Smooth muscle cell (in vitro differentiated cells): ENCODE results near the gene TOM1L1. TPM values are rescaled to one million over a fixed set of nuclear protein-coding genes. Genes with fewer than 3 reads are reported as not detected.

ENCODE experiments used
- DNase-seq: peaks from one replicate; lab custom pipeline; 2025; ENCODE audit not compliant: unreplicated experiment; lab: John Stamatoyannopoulos, UW
- H2AFZ ChIP-seq: fragments of 200-600 bp; sonication (generic); 2 replicates; pipeline ENCODE4 v1.6.0; 2016; ENCODE audit warnings: antibody characterized with exemption, low read depth, mild to moderate bottlenecking
- H3F3A ChIP-seq: fragments of 200-600 bp; sonication (generic); 2 replicates; pipeline ENCODE4 v1.6.0; 2017; ENCODE audit warnings: antibody characterized with exemption, low read depth
- H3K27ac ChIP-seq: fragments of 200-600 bp; sonication (generic); 2 replicates; pipeline ENCODE4 v1.5.1; 2016; ENCODE audit warnings: low read depth, mild to moderate bottlenecking
- H3K27me3 ChIP-seq: fragments of 200-600 bp; sonication (generic); 2 replicates; pipeline ENCODE4 v1.6.1; 2016; ENCODE audit warnings: low read depth, mild to moderate bottlenecking
- H3K36me3 ChIP-seq: fragments of 200-600 bp; sonication (generic); 2 replicates; pipeline ENCODE4 v1.5.1; 2016; ENCODE audit warnings: low read depth
- H3K4me1 ChIP-seq: fragments of 200-600 bp; sonication (generic); 2 replicates; pipeline ENCODE4 v1.5.1; 2016; ENCODE audit warnings: low read depth
- H3K4me2 ChIP-seq: fragments of 200-600 bp; sonication (generic); 2 replicates; pipeline ENCODE4 v1.6.0; 2016; ENCODE audit warnings: mild to moderate bottlenecking
- H3K4me3 ChIP-seq: fragments of 200-600 bp; sonication (generic); 2 replicates; pipeline ENCODE4 v1.5.1; 2016; ENCODE audit warnings: mild to moderate bottlenecking
- H3K79me2 ChIP-seq: fragments of 200-600 bp; sonication (generic); 2 replicates; pipeline ENCODE4 v1.6.0; 2016; ENCODE audit warnings: low read depth, mild to moderate bottlenecking
- H3K9ac ChIP-seq: fragments of 200-600 bp; sonication (generic); 2 replicates; pipeline ENCODE4 v1.6.0; 2016; ENCODE audit warnings: low read depth
- H3K9me3 ChIP-seq: fragments of 200-600 bp; sonication (generic); replicated peaks from 2 replicates; pipeline ENCODE4 v1.5.1; 2016; ENCODE audit warnings: low read depth
- H4K20me1 ChIP-seq: fragments of 200-600 bp; sonication (generic); 2 replicates; pipeline ENCODE4 v1.6.0; 2016; ENCODE audit warnings: low read depth
- CTCF ChIP-seq: fragments of 200-600 bp; sonication (generic); IDR thresholded peaks from 2 replicates; pipeline ENCODE4 v1.5.1; 2017; ENCODE audit warnings: borderline replicate concordance, mild to moderate bottlenecking, antibody characterized with exemption; ENCODE audit not compliant: insufficient read depth, poor library complexity, severe bottlenecking
- WGBS: methylation state at CpG from one replicate; pipeline ENCODE4 v1.1.7; 2016; ENCODE audit warnings: low lambda C conversion rate; 5-methylcytosine and 5-hydroxymethylcytosine counted together
- polyA plus RNA-seq: library from polyadenylated mRNA; unstranded; fragments of >200 nt; fragmentation: Nextera tagmentation; extraction: Ambion mirVana; gene quantifications from 2 replicates; pipeline ENCODE4 v1.2.1, GENCODE V29; 2016
- total RNA-seq: library from RNA; depleted of rRNA; stranded (reverse); fragments of >200 nt; gene quantifications from 2 replicates; pipeline ENCODE4 v1.2.3, GENCODE V29; 2014

Gene TOM1L1
- total and polyA plus RNA-seq, 2 experiments from 2014 or later: 3.9 to 8.5 TPM

- no peaks in the 10 kb centered on the region for H3K79me2 ChIP-seq
- no peaks in the 10 kb centered on the region for H3F3A ChIP-seq
- no peaks in the 10 kb centered on the region for H3K9me3 ChIP-seq
- H3K4me1 ChIP-seq: no peaks in the 10 kb centered on the region
- H2AFZ ChIP-seq: no peak overlapping the region
- H4K20me1 ChIP-seq: no peaks in the 10 kb centered on the region
- no peak overlapping the region for H3K4me2 ChIP-seq
- no peak for DNase-seq
- H3K27ac ChIP-seq: no peak overlapping the region
- no peak for TF ChIP-seq CTCF
- no peak overlapping the region for H3K9ac ChIP-seq
- no peaks in the 10 kb centered on the region for H3K36me3 ChIP-seq
- no peaks in the 10 kb centered on the region for H3K27me3 ChIP-seq
- 70% methylated on average over 5 of the region's 5 CpGs for WGBS
- no peak overlapping the region for H3K4me3 ChIP-seq
Measured at GRCh38 chr17:54937018-54937417, 36.4 kb downstream of the TOM1L1 start.

GRCh38 chr17:54937426-54937825 lies 36.8 kb downstream of the TOM1L1 start:
- no peaks in the 10 kb centered on the region for H3K27me3 ChIP-seq
- H3K9ac ChIP-seq: no peak overlapping the region
- no peak overlapping the region for H3K4me3 ChIP-seq
- no peaks in the 10 kb centered on the region for H3K9me3 ChIP-seq
- H3F3A ChIP-seq: no peaks in the 10 kb centered on the region
- H3K27ac ChIP-seq: no peak overlapping the region
- H3K79me2 ChIP-seq: no peaks in the 10 kb centered on the region
- no peak for DNase-seq
- H3K36me3 ChIP-seq: no peaks in the 10 kb centered on the region
- H2AFZ ChIP-seq: no peak overlapping the region
- no peak overlapping the region for H3K4me2 ChIP-seq
- TF ChIP-seq CTCF: no peak
- H4K20me1 ChIP-seq: no peaks in the 10 kb centered on the region
- H3K4me1 ChIP-seq: no peaks in the 10 kb centered on the region
- 100% methylated on average over 1 of the region's 1 CpG for WGBS

- Histone ChIP-seq H3K27ac (no peak overlapping the region), H3K9ac (no peak overlapping the region), H3K4me2 (no peak overlapping the region), H3K27me3 (no peaks in the 10 kb centered on the region), H2AFZ (no peak overlapping the region), H3K4me1 (no peaks in the 10 kb centered on the region), H3K79me2 (no peaks in the 10 kb centered on the region), H3K4me3 (no peak overlapping the region), H3F3A (no peaks in the 10 kb centered on the region), H4K20me1 (no peaks in the 10 kb centered on the region), H3K9me3 (no peaks in the 10 kb centered on the region), H3K36me3 (no peaks in the 10 kb centered on the region)
- WGBS: 97% methylated on average over 1 of the region's 1 CpG
- no peak for TF ChIP-seq CTCF
- DNase-seq: no peak
Measured at GRCh38 chr17:54941285-54941684, 40.6 kb downstream of the TOM1L1 start.

- Histone ChIP-seq H3K36me3 (no peaks in the 10 kb centered on the region), H3K9ac (no peak overlapping the region), H4K20me1 (no peaks in the 10 kb centered on the region), H3K79me2 (no peaks in the 10 kb centered on the region), H2AFZ (no peak overlapping the region), H3K4me2 (no peak overlapping the region), H3K27ac (no peak overlapping the region), H3K4me1 (no peaks in the 10 kb centered on the region), H3K27me3 (no peaks in the 10 kb centered on the region), H3K9me3 (no peaks in the 10 kb centered on the region), H3F3A (no peaks in the 10 kb centered on the region), H3K4me3 (no peak overlapping the region)
- no peak for TF ChIP-seq CTCF
- WGBS: 42% methylated on average over 1 of the region's 1 CpG
- DNase-seq: no peak
Measured at GRCh38 chr17:54944796-54945195, 44.1 kb downstream of the TOM1L1 start.
